NCI-H2171 treated with DMSO at 0.1 percent for 48 hours (cell line): ENCODE data around the gene FSD2.
"Not testable (repeated sequence)": the region's sequence is repeated elsewhere in the genome, so short reads cannot be mapped to it uniquely, and the experiment has no call there.

Experiments
- DNase-seq: peaks from one replicate; lab custom pipeline; 2025; lab: John Stamatoyannopoulos, UW

The FSD2 gene

GRCh38 chr15:82798104-82798503 is 7.8 kb downstream of the FSD2 start:
- no peak for DNase-seq

- DNase-seq: no peak
Measured at GRCh38 chr15:82793737-82794136, 12.1 kb downstream of the FSD2 start.

GRCh38 chr15:82792068-82792467 is 13.8 kb downstream of the FSD2 start:
- no peak for DNase-seq

- DNase-seq: no peak
Measured at GRCh38 chr15:82790321-82790720, 15.5 kb downstream of the FSD2 start.

GRCh38 chr15:82789491-82789890 is 16.4 kb downstream of the FSD2 start:
- no peak for DNase-seq

- no peak for DNase-seq
Measured at GRCh38 chr15:82788496-82788895, 17.4 kb downstream of the FSD2 start.

- DNase-seq: no peak
Measured at GRCh38 chr15:82781349-82781748, 24.5 kb downstream of the FSD2 start.

GRCh38 chr15:82778755-82779154 is 27.1 kb downstream of the FSD2 start:
- DNase-seq: no peak

GRCh38 chr15:82774496-82774895 is 31.4 kb downstream of the FSD2 start:
- DNase-seq: no peak

GRCh38 chr15:82771789-82772607 is 33.9 kb downstream of the FSD2 start:
- DNase-seq: no peak

GRCh38 chr15:82768414-82769054 is 37.3 kb downstream of the FSD2 start:
- DNase-seq: no peak

GRCh38 chr15:82767163-82767829 is 38.6 kb downstream of the FSD2 start:
- no peak for DNase-seq

- DNase-seq: not testable (repeated sequence)
Measured at GRCh38 chr15:82766201-82766600, 39.7 kb downstream of the FSD2 start.

GRCh38 chr15:82764740-82765139 is 41.1 kb downstream of the FSD2 start:
- no peak for DNase-seq

GRCh38 chr15:82764117-82764490 is 41.8 kb downstream of the FSD2 start:
- no peak for DNase-seq

GRCh38 chr15:82763361-82764116 is 42.3 kb downstream of the FSD2 start:
- no peak for DNase-seq

GRCh38 chr15:82751308-82751707 is 54.6 kb downstream of the FSD2 start:
- no peak for DNase-seq

- DNase-seq: peak; percentile 36
Measured at GRCh38 chr15:82750831-82751180, 55.1 kb downstream of the FSD2 start.

- peak; percentile 93 for DNase-seq
Measured at GRCh38 chr15:82749951-82750830, 55.7 kb downstream of the FSD2 start.

GRCh38 chr15:82748315-82748714 is 57.6 kb downstream of the FSD2 start:
- no peak for DNase-seq

GRCh38 chr15:82743810-82744209 is 62.1 kb downstream of the FSD2 start:
- DNase-seq: no peak
